GM23338 (cell line): Measurements from ENCODE around the gene NDE1.

ENCODE experiments used
- CREB1 ChIP-seq: fragments of 250-450 bp; sonication (Bioruptor Pico); IDR thresholded peaks from 2 replicates; pipeline ENCODE4 v1.5.0; 2020; ENCODE audit warnings: low read depth, mild to moderate bottlenecking, moderate library complexity
- EZH2 ChIP-seq: fragments of 200-600 bp; sonication (generic); IDR thresholded peaks from one replicate; pipeline ENCODE4 v1.8.0; 2017; ENCODE audit warnings: antibody characterized with exemption, mild to moderate bottlenecking, low read depth; ENCODE audit not compliant: unreplicated experiment
- EZH2phosphoT487 ChIP-seq: fragments of 200-600 bp; sonication (generic); IDR thresholded peaks from one replicate; pipeline ENCODE4 v1.8.1; 2018; ENCODE audit warnings: antibody characterized with exemption; ENCODE audit not compliant: unreplicated experiment
- JUNB ChIP-seq: IDR thresholded peaks from one replicate; pipeline ENCODE4 v1.6.1; 2016; ENCODE audit warnings: antibody characterized with exemption; ENCODE audit not compliant: unreplicated experiment
- NANOG ChIP-seq: IDR thresholded peaks from 2 replicates; pipeline ENCODE4 v1.6.1; 2016; ENCODE audit warnings: antibody characterized with exemption, borderline replicate concordance
- POLR2AphosphoS5 ChIP-seq: IDR thresholded peaks from 2 replicates; pipeline ENCODE4 v1.6.1; 2016; ENCODE audit warnings: antibody characterized with exemption, low read depth
- STAT1 ChIP-seq: IDR thresholded peaks from one replicate; pipeline ENCODE4 v1.6.1; 2016; ENCODE audit warnings: antibody characterized with exemption; ENCODE audit not compliant: unreplicated experiment
- ZNF114 ChIP-seq: fragments of 250-450 bp; sonication (Bioruptor Pico); IDR thresholded peaks from 2 replicates; pipeline ENCODE4 v1.5.0; 2020; ENCODE audit warnings: mild to moderate bottlenecking, moderate library complexity
- ZNF331 ChIP-seq: fragments of 250-450 bp; sonication (Bioruptor Pico); IDR thresholded peaks from 2 replicates; pipeline ENCODE4 v1.5.0; 2020; ENCODE audit warnings: low read depth, mild to moderate bottlenecking, moderate library complexity
- TF ChIP-seq, protein P1 (sequence below), 2 experiments: fragments of 200-600 bp in 1 of 2; sonication (generic) in 1 of 2; conservative IDR thresholded peaks; 2 replicates each; pipeline versions ENCODE4 v1.5.1 to v1.6.1; 2016 to 2017; ENCODE audit warnings: antibody characterized with exemption in 2 of 2, low read depth in 2 of 2, mild to moderate bottlenecking in 2 of 2, moderate library complexity in 1 of 2
- TF ChIP-seq, protein P2 (sequence below): IDR thresholded peaks from 2 replicates; pipeline ENCODE4 v1.6.1; 2016; ENCODE audit warnings: antibody characterized with exemption
- TF ChIP-seq, protein P3 (sequence below): IDR thresholded peaks from one replicate; pipeline ENCODE4 v1.6.1; 2018; ENCODE audit warnings: antibody characterized with exemption; ENCODE audit not compliant: unreplicated experiment

DNA sequence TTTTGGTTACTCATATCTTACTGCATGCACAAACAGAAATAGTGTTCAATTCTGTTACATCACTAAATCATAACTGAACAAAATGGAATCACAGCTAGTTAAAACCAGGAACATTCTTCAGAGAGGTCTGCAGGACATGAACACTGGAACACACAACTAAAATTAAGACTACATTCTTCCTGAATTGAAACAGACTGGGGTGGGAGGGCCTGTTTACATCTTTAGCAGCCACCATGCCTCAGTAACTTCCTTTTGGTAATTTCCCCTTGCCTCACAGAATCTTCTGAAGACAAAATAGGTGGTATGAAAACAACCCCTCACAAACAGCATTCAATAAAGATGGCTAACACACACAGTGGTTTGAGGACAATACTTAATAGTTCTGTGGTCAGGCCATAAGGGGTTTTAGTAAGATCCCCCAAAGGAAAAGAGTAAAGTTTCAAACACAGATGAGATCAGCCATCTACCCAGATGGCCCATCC, 13.6 kb upstream of the NDE1 start:
- TF ChIP-seq, protein P1, sequence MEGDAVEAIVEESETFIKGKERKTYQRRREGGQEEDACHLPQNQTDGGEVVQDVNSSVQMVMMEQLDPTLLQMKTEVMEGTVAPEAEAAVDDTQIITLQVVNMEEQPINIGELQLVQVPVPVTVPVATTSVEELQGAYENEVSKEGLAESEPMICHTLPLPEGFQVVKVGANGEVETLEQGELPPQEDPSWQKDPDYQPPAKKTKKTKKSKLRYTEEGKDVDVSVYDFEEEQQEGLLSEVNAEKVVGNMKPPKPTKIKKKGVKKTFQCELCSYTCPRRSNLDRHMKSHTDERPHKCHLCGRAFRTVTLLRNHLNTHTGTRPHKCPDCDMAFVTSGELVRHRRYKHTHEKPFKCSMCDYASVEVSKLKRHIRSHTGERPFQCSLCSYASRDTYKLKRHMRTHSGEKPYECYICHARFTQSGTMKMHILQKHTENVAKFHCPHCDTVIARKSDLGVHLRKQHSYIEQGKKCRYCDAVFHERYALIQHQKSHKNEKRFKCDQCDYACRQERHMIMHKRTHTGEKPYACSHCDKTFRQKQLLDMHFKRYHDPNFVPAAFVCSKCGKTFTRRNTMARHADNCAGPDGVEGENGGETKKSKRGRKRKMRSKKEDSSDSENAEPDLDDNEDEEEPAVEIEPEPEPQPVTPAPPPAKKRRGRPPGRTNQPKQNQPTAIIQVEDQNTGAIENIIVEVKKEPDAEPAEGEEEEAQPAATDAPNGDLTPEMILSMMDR (conservative IDR thresholded peaks at IDR 0.05; ENCODE audit: low read depth in 2 of 2), result no peak
- TF ChIP-seq EZH2 (no peak), POLR2AphosphoS5 (no peak), EZH2phosphoT487 (no peak), STAT1 (no peak), NANOG (no peak), CREB1 (CRISPR knock-in tag) (no peak), ZNF114 (CRISPR knock-in tag) (no peak), ZNF331 (no peak), JUNB (no peak)
- TF ChIP-seq, protein P2, sequence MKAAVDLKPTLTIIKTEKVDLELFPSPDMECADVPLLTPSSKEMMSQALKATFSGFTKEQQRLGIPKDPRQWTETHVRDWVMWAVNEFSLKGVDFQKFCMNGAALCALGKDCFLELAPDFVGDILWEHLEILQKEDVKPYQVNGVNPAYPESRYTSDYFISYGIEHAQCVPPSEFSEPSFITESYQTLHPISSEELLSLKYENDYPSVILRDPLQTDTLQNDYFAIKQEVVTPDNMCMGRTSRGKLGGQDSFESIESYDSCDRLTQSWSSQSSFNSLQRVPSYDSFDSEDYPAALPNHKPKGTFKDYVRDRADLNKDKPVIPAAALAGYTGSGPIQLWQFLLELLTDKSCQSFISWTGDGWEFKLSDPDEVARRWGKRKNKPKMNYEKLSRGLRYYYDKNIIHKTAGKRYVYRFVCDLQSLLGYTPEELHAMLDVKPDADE, result no peak
- TF ChIP-seq, protein P3, sequence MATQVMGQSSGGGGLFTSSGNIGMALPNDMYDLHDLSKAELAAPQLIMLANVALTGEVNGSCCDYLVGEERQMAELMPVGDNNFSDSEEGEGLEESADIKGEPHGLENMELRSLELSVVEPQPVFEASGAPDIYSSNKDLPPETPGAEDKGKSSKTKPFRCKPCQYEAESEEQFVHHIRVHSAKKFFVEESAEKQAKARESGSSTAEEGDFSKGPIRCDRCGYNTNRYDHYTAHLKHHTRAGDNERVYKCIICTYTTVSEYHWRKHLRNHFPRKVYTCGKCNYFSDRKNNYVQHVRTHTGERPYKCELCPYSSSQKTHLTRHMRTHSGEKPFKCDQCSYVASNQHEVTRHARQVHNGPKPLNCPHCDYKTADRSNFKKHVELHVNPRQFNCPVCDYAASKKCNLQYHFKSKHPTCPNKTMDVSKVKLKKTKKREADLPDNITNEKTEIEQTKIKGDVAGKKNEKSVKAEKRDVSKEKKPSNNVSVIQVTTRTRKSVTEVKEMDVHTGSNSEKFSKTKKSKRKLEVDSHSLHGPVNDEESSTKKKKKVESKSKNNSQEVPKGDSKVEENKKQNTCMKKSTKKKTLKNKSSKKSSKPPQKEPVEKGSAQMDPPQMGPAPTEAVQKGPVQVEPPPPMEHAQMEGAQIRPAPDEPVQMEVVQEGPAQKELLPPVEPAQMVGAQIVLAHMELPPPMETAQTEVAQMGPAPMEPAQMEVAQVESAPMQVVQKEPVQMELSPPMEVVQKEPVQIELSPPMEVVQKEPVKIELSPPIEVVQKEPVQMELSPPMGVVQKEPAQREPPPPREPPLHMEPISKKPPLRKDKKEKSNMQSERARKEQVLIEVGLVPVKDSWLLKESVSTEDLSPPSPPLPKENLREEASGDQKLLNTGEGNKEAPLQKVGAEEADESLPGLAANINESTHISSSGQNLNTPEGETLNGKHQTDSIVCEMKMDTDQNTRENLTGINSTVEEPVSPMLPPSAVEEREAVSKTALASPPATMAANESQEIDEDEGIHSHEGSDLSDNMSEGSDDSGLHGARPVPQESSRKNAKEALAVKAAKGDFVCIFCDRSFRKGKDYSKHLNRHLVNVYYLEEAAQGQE, result no peak
